Panc1 (cell line): Measurements from ENCODE around the gene LGALS13.

Experiments used
- CTCF ChIP-seq: fragments of 450-650 bp; IDR thresholded peaks from 2 replicates; pipeline ENCODE4 v1.5.1; 2017; ENCODE audit warnings: mild to moderate bottlenecking
- POLR2AphosphoS5 ChIP-seq: IDR thresholded peaks from 2 replicates; pipeline ENCODE4 v1.6.1; 2012; ENCODE audit warnings: mild to moderate bottlenecking, low read depth, low read length, moderate library complexity
- SIN3A ChIP-seq: IDR thresholded peaks from 2 replicates; pipeline ENCODE4 v1.6.1; 2012; ENCODE audit warnings: low read depth, mild to moderate bottlenecking, low read length, moderate library complexity, borderline replicate concordance; ENCODE audit not compliant: insufficient read depth
- TCF7L2 ChIP-seq: IDR thresholded peaks from 2 replicates; pipeline ENCODE4 v1.6.1; 2011; ENCODE audit warnings: mild to moderate bottlenecking, low read depth, low read length, inconsistent platforms
- TF ChIP-seq, protein P1 (sequence below), 2 experiments: IDR thresholded peaks; 2 replicates each; pipeline ENCODE4 v1.6.1; 2011 to 2012; ENCODE audit warnings: low read depth in 2 of 2, control low read depth in 1 of 2, low read length in 1 of 2, mild to moderate bottlenecking in 1 of 2, moderate library complexity in 1 of 2; ENCODE audit not compliant: insufficient read depth in 1 of 2

DNA sequence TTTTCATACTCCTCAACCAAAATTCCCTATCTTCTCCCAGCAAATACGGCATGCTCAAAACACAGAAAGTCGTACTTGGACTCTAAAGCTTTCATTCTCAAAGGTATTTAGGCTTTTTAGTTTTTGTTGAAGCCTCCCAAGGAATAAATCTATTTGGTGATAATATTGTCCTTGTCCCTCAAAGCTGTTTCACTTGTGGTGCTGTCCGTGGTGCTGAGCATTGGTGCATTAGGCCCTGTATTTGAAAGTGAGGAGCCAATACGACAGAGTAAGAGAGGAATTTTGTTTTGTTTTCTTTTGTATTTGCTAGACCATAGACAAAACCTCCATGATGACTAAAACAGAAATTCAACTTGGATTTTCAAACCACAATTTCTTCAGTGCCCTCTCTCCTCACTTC, 3.2 kb upstream of the LGALS13 start:
- TF ChIP-seq CTCF (0 out of 2 replicates have a peak, but pooled peaks have one; percentile 1), SIN3A (no peak), POLR2AphosphoS5 (no peak), TCF7L2 (no peak)
- TF ChIP-seq, protein P1, sequence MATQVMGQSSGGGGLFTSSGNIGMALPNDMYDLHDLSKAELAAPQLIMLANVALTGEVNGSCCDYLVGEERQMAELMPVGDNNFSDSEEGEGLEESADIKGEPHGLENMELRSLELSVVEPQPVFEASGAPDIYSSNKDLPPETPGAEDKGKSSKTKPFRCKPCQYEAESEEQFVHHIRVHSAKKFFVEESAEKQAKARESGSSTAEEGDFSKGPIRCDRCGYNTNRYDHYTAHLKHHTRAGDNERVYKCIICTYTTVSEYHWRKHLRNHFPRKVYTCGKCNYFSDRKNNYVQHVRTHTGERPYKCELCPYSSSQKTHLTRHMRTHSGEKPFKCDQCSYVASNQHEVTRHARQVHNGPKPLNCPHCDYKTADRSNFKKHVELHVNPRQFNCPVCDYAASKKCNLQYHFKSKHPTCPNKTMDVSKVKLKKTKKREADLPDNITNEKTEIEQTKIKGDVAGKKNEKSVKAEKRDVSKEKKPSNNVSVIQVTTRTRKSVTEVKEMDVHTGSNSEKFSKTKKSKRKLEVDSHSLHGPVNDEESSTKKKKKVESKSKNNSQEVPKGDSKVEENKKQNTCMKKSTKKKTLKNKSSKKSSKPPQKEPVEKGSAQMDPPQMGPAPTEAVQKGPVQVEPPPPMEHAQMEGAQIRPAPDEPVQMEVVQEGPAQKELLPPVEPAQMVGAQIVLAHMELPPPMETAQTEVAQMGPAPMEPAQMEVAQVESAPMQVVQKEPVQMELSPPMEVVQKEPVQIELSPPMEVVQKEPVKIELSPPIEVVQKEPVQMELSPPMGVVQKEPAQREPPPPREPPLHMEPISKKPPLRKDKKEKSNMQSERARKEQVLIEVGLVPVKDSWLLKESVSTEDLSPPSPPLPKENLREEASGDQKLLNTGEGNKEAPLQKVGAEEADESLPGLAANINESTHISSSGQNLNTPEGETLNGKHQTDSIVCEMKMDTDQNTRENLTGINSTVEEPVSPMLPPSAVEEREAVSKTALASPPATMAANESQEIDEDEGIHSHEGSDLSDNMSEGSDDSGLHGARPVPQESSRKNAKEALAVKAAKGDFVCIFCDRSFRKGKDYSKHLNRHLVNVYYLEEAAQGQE (IDR thresholded peaks at IDR 0.05; ENCODE audit: insufficient read depth in 1 of 2, low read depth in 2 of 2, low read length in 1 of 2), result no peak
